GM18511 (cell line): ENCODE results near the gene PIGL.
"Not testable (repeated sequence)": the region's sequence is repeated elsewhere in the genome, so short reads cannot be mapped to it uniquely, and the experiment has no call there.

ENCODE experiments used
- ATAC-seq: cut with Tn5 transposase; IDR thresholded peaks from one replicate; pipeline ENCODE4 v1.9.1; 2021; ENCODE audit warnings: mild to moderate bottlenecking, moderate library complexity; ENCODE audit not compliant: unreplicated experiment

The PIGL gene

DNA sequence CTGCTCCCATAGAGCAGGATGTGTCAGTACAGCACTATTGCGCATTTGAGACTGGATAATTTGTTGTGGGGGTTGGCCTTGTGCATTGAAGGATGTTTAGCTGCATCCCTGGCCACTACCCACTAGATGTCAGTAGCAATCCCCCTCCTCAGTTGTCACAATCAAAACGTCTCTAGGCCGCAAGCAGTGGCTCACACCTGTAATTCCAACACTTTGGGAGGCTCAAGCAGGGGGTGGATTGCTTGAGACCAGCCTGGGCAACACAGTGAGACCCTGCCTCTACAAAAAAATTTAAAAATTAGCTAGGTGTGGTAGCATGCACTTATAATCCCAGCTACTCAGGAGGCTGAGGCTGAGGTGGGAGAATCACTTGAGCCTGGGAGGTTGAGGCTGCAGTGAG is 87.8 kb downstream of the PIGL start:
- ATAC-seq, result no peak

DNA sequence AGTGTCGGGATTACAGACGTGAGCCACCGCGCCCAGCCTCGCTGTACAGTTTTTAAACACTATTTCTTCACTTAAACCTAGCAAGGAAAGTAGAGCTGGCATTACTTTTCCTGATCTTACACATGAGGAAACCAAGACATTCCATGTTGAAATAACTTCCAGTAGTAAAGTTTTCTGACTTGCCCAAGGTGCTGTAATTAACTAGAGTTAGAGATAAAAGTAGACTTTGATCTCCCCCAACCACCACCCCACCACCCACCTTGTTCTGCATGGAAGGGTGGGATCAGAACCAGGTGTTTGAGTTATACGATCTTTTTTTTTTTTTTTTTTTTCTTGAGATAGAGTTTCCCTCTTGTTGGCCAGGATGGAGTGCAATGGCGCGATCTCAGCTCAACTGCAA is 89.2 kb downstream of the PIGL start:
- ATAC-seq, result no peak

DNA sequence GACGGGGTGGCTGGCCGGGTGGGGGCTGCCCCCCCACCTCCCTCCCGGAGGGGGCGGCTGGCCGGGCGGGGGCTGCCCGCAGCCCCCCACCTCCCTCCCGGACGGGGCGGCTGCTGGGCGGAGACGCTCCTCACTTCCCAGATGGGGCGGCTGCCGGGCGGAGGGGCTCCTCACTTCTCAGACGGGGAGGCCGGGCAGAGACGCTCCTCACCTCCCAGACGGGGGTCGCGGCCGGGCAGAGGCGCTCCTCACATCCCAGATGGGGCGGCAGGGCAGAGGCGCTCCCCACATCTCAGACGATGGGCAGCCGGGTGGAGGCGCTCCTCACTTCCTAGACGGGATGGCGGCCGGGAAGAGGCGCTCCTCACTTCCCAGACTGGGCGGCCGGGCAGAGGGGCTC is 95.1 kb downstream of the PIGL start:
- not testable (repeated sequence) for ATAC-seq

DNA sequence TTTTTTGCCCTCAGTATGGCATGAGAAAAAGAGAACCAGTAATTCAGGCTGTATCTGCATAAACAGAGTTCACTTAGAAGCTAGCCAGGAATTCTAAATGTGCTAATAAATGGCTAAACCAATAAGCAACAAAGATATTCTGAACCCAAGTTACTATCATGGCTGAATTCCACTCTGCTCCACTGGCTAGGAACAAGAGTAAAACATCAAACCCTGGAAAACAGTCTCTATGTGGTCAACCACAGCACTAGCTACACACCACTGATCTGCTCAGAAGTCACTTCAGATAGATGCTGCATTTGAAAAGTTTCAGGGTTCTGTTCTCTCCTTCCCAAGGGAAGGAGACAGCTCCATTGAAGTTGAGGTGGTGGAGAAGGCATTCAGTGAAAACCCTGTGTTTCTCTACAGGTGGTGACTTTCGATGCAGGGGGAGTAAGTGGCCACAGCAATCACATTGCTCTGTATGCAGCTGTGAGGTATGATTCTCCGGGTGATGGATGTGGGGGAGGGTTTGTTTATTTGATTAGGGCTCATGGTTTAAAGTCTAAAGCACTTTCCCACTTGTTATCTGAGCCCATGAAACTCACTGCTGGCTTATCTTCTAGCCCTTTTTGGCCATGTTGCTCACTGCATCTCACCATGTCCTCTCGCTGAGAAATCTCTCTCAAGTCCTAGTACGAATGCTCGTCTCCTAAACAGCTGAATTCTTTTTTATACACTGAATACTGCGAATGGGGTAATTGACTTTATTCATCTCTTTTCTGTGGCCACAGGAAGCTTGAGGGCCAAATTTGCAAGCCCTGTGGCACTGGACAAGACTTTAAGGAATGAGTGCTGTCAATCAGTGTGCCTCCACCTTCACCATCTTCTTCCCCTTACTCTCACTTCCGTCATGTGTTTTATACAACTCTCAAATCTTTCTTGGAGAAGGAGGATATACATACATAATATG is 96.4 kb downstream of the PIGL start:
- ATAC-seq, result no peak

DNA sequence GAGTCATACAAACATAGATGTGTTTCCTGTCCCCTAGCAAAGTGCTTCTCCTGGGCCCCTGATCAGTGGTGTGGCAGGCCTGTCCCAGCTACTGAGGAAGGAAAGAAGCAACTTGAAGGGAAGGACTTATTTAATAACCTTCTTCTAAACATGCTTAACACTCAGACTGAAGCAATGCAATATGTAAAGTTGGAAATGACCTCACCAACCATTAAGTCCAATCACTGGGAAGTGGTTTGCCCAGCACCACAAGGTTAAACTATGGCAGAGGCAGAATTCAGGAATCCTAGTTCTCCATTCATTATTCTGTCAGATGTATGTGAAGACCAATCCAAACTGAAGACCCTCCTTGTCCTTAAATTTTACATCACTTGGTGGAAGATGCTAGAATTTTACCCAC is 97.2 kb downstream of the PIGL start:
- no peak for ATAC-seq

DNA sequence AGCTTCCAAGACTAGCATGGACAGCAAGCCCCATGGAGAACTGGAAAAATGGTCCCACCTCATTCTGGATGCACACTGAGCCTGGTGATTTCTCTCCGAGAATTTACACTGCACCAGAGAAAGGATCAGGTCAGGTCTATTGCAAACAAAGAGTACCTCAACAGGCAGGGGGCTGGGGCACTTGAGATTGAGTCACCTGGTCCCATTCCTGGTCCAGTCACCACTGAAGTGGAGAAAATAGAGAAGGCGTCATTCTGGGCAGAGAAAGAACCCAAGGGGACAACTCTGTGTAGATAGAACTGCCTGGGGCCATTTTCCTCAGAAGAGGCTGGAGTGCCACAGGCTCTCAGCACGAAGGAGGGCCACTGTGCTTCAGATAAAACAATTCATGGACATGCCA is 97.8 kb downstream of the PIGL start:
- ATAC-seq, result no peak

DNA sequence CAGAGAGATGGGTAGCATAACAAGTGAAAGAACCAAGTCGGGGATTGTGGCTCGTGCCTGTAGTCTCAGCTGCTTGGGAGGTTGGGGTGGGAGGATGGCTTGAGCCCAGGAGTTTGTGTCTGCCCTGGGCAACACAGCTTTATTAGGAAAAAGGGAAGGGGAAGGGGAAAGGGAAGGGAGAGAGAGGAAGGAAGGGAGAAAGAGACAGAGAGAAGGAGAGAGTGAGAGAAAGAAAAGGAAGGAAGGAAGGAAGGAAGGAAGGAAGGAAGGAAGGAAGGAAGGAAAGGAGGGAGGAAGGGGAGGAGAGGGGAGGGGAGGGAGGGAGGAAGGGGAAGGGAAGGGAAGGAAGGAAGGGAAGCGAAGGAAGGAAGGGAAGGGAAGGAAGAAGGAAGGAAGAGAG is 103.0 kb downstream of the PIGL start:
- no peak for ATAC-seq

DNA sequence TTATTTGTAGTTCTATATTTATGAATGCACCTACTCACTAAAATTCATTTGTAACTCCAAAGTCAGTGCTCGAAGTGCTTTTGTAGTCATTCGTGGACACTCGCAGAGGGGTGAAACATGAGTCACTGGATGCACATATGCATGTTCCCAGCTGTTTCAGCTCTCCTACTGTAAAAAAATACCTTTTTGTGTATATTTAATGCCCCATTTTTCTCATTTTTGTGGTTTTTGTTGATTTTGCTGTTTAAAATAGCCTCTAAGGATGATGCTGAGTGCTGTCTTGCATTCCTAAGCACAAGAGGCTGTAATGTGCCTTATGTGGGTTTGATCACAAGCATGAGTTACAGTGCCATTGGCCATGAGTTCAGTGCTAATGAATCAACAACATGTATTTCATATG is 105.6 kb downstream of the PIGL start:
- no peak for ATAC-seq

DNA sequence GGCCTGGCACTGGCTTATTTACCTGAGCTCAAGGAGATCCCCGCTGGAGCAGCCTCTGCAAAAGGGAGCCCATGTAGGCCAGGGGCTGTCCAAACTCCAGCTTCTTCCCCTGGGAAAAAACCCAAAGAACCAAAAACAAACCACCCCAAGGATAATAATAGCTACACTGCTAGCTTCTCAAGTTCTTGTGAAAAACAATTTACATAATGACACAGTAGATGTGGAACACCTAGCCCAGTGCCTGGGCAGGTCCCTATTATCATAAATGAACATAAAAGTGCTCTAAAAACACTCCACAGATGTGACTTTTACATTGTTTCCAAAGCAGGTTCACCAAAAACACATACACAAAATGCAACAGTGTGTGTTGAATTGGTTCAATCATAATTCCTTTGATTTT is 109.0 kb downstream of the PIGL start:
- no peak for ATAC-seq

DNA sequence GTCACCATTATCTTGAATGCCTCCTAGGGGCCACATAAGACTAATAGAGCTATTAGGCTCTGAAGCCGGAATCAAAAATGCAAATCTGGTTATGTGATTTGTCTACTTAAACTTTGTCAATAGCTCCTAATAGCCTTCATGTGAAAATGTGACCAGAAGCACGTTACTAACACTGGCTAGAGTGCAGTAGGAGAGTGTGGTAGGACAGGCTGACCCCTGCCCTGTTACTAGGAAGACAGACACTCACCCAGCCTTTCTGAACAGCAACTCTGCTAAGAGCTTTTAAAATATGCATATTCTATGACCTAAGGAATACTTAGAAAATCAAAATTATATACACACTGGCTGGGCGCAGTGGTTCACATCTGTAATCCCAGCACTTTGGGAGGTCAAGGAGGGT is 110.0 kb downstream of the PIGL start:
- ATAC-seq, result no peak

DNA sequence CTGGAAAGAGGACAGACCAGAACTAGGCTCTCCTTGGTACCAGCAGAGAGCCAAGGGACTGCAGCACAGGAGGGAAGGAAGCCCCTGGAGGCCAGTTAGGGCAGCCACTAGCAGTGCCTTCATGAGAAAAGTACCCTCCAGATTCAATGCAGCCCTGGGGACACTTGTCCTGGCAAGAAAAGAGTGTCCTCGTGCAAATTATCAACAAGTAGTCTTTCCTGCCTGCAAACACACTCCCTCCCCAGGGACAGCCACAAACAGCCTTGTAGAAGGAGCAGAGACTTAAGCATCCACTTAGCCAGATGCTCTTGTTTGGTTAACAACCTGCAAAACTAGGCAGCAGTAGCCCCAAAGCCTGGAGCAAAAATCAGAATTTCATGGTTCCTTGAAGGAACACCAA is 112.0 kb downstream of the PIGL start:
- ATAC-seq, result no peak

DNA sequence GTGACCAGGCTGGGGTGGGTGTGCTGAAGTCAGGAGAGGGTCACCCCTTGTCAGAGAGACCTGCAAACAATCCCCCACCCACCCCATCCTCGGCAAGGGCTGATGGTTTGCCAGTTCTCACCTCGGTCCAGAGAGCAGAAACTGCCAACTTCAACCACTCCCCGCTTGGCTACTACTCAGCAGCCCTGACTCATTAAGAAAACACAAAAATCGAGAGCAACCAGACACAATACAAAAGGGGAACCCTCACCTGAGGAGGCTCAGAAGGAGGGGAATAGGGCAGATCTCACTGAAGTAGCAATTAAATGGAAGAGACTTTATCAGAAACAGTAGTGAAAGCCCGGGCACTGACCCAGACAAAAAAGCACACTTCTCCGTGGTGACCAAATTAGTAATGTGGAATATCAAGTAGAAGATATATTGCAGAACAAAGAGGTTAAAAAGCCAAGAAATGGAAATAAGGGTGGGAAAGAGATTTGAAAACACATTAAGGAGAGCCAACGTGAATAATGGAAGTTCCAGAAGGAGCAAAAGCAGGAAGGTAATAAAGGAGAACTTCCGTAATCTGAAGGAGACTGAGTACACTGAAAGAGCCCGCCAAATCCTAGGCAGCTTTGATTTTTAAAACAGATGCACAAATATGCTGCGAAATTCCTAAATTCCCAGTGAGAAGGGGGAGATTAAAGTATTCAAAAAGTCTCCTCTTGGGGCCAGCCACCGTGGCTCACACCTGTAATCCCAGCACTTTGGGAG is 112.7 kb downstream of the PIGL start:
- ATAC-seq, result peak; percentile 59

DNA sequence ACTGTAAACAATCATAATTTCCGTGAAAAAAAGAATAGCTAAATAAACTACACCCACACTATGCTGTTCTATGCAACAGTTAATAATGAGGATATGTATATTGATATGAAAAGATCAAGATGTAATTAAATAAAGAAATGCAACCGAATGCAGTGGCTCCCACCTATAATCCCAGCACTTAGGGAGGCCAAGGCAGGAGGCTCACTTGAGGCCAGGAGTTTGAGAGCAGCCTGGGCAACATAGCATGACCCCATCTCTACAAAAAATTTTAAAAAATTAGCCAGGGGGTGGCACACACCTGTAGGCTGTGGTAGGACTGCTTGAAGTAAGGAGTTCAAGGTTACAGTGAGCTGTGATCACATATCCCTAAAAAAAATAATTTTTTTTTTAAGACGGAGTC is 121.4 kb downstream of the PIGL start:
- no peak for ATAC-seq

DNA sequence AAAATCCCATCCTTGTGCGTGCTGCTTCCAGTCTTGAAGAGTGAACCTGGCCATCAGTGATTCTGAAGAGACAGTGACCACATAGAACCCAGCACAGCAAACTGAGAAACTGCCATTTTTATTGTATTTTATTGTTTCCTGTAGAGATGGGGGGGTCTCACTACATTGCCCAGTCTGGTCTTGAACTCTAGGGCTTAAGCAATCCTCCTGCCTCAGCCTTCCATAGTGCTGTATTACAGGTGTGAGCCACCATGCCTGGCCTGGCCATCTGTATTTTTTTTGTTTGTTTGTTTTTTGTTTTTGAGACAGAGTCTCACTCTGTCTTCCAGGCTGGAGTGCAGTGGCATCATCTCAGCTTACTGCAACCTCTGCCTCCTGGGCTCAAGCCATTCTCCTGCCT is 122.4 kb downstream of the PIGL start:
- ATAC-seq, result no peak

DNA sequence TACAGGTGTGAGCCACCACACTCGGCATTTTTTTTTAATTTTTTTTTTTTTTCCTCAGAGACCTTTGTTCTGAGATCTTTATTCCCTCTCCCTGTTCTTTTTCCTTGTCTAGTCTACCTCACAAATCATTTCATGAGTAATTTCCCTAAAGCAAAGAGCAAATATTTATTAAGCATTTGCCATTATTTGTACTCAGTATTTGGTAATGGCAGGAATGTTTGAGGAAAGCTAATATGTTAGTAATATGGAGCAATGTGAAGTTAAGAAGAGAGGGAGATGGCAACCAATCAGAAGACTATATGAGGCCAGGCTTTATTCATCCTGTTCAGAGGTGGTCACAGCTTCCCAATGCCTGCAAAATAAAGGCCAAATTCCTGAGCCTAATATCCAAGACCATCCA is 122.9 kb downstream of the PIGL start:
- no peak for ATAC-seq

DNA sequence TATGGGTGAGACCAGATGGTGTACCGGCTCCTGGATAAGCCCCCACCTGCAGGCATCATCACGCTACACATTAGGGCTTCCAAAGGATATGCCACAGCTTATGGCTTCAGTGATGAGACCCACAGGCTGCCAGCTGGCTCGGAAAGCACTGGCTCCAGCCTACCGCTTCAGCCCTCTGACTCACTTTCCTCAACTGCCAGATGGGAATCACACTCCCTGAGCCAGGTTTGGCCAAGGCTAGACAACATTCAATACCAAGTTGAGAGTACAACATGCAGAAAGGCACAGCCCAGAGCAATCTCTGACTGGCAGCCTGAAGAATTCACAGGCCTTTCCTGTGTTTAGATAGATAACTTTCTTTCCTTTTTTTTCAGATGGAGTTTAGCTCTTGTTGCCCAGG is 126.0 kb downstream of the PIGL start:
- no peak for ATAC-seq

DNA sequence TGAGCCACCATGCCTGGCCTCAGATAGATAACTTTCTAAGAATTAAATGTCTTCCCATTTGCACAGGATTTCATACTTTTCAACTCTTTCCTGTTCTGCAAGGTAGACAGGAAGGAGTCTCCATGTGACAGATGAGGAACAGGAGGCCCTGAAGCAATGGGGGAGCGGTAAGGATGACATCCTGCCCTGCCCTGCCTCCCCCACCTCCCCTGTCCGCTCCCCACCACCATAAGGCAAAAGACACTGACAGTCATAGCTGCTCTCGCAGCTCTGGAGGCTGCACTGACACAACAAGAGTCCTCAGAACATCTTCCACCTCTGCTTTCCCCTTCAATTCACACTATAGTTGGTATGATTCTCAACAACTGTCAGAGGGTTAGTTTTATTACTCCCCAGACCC is 126.6 kb downstream of the PIGL start:
- no peak for ATAC-seq

DNA sequence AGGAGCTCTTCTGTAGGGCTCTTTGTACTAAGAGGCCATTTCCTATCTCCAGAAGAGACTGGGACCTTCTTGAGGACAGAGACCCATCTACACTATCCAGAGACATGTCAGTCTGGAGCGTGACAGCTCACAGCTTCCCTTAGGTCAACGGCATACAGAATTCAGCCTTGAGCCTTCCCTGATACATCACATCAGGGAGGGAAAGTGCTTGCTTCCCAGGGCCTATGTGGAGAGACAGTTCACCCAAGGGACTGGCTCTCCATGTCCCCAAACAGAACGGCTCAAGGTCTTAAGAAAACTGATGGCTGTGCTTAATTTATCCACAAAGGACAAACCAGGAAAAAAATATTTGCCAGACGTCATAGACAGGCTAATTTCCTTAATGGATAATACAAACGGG is 128.6 kb downstream of the PIGL start:
- no peak for ATAC-seq

DNA sequence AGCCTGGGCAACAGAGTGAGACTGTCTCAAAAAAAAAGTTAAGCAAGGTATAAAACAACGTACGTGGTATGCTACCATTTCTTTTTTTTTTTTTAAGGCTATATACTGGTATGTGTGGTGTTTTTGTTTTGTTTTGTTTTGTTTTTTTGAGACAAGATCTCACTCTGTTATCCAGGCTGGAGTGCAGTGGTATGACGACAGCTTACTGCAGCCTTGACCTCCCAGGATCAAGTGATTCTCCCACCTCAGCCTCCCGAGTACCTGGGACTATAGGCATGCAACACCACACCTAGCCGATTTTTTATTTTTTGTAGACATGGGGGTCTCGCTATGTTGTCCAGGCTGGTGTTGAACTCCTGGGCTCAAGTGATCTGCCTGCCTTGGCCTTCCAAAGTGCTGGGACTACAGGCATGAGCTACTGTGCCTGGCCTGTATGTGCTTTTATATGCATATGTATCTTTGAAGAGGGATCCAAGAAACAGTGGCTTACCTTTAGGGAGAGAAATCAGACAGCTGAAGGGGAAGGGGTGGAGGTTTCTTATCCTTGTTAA is 129.8 kb downstream of the PIGL start:
- no peak for ATAC-seq

DNA sequence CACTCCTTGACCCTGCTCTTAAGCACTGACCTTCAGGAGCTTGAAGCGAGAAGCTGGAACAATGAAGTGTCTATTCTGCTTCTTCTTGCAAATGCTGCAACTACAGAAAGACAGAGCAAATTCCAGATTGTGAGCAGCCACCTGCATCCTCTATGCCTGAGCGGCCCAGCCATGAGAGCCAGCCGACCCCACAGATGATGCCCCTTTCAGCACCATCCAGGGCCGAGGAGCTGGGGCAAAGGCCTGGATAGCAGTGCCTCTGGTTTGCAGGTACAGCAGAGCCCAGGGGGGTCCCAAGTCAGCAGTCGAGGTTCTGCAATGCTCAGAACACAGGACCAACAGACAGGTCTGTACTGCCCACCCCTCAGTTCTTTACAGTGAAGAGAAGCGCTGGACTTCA is 131.6 kb downstream of the PIGL start:
- ATAC-seq, result no peak

DNA sequence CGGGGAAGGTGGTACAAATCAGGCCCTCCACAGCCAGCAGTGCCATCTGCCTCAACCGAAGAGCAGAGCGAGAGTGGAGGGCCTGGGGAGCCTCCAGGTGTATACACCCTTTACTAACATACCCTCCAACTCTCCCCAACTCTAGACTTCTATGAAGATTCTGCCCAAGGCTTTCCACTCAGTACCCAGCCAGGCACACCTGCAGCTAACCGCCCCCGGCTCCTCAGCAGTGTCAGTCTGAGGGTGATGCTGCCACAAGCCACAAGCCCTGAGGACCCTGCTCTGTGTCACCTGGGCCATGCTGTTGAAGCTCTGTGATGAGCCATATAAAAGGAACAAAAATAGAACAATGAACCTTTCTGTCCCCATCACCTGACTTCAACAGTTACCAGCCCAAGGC is 132.4 kb downstream of the PIGL start:
- ATAC-seq, result no peak

DNA sequence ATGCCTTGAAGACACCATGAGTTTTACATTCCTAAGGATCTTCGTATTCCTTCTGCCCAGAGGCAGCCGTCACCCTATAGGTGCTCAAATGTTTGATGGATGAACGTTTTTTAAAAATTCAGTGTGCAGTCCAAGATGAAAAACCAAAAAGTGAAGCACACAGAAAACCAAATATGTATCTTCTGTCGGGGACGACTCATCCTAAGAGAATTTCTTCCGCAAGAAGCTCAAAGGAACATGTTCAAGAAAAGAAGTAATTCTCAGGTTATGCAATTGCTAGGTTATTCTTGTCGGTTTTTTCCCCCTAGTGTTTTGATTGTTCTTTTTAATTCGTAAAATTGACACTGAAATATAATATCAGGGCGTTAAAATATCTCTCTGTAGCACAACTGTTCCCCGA is 134.8 kb downstream of the PIGL start:
- no peak for ATAC-seq
